Stomach smooth muscle (tissue), 2 donors: Measurements from ENCODE around the gene MED13L.

Source experiments
- H3K27ac ChIP-seq: one replicate; pipeline ENCODE4 v1.7.0; 2013; ENCODE audit warnings: mild to moderate bottlenecking, low read length, inconsistent platforms
- H3K27me3 ChIP-seq, 2 donors: one replicate each; pipeline ENCODE4 v1.7.0; 2013; ENCODE audit warnings: low read length in 2 of 2; ENCODE audit not compliant: insufficient read depth in 2 of 2, control insufficient read depth in 1 of 2
- H3K36me3 ChIP-seq, 2 donors: one replicate each; pipeline ENCODE4 v1.7.0; 2013; ENCODE audit warnings: low read length in 2 of 2; ENCODE audit not compliant: control insufficient read depth in 2 of 2, insufficient read depth in 2 of 2
- H3K4me1 ChIP-seq: one replicate; pipeline ENCODE4 v1.7.0; 2013; ENCODE audit warnings: low read length; ENCODE audit not compliant: control insufficient read depth, insufficient read depth
- H3K4me3 ChIP-seq, 2 donors: one replicate each; pipeline ENCODE4 v1.7.0; 2013; ENCODE audit warnings: low read length in 2 of 2
- H3K9ac ChIP-seq, 2 donors: one replicate each; pipeline ENCODE4 v1.7.0; 2013; ENCODE audit warnings: low read length in 2 of 2, mild to moderate bottlenecking in 1 of 2
- H3K9me3 ChIP-seq, 2 donors: one replicate each; pipeline ENCODE4 v1.7.0; 2013; ENCODE audit warnings: low read length in 2 of 2; ENCODE audit not compliant: control insufficient read depth in 2 of 2
- donor health status: healthy.
- donor health status: Pancreatic carcinoma.

Gene MED13L

GRCh38 chr12:116317986-116318575 lies 40.6 kb upstream of the MED13L start:
- peak overlapping the region; percentile 56 for H3K27ac ChIP-seq
- H3K4me1 ChIP-seq = peaks cover 31% of the 10 kb centered on the region
- H3K36me3 ChIP-seq = no peaks in the 10 kb centered on the region
- no peaks in the 10 kb centered on the region for H3K9me3 ChIP-seq
- peak overlapping the region; percentile 34 to 55 for H3K9ac ChIP-seq
- H3K27me3 ChIP-seq = no peaks in the 10 kb centered on the region
- peak overlapping the region; percentile 20 to 67 for H3K4me3 ChIP-seq

- H3K4me3 ChIP-seq = no peak overlapping the region
- H3K9me3 ChIP-seq = no peaks in the 10 kb centered on the region
- peaks cover 31% of the 10 kb centered on the region for H3K4me1 ChIP-seq
- no peaks in the 10 kb centered on the region for H3K27me3 ChIP-seq
- H3K9ac ChIP-seq = no peak overlapping the region
- no peak overlapping the region for H3K27ac ChIP-seq
- no peaks in the 10 kb centered on the region for H3K36me3 ChIP-seq
Observed at GRCh38 chr12:116317139-116317538, 39.6 kb upstream of the MED13L start.

- no peak overlapping the region for H3K4me3 ChIP-seq
- peaks cover 20% of the 10 kb centered on the region for H3K4me1 ChIP-seq
- H3K9ac ChIP-seq = no peak overlapping the region
- no peaks in the 10 kb centered on the region for H3K27me3 ChIP-seq
- no peak overlapping the region for H3K27ac ChIP-seq
- peaks cover under 1 to 2% of the 10 kb centered on the region in 2 donors for H3K9me3 ChIP-seq
- H3K36me3 ChIP-seq = no peaks in the 10 kb centered on the region
Observed at GRCh38 chr12:116314477-116314876, 37.0 kb upstream of the MED13L start.

- H3K27me3 ChIP-seq = no peaks in the 10 kb centered on the region
- H3K4me3 ChIP-seq = no peak overlapping the region
- H3K4me1 ChIP-seq = peaks cover 9% of the 10 kb centered on the region
- H3K9me3 ChIP-seq = peaks cover 2 to 3% of the 10 kb centered on the region in 2 donors
- no peak overlapping the region for H3K27ac ChIP-seq
- H3K9ac ChIP-seq = no peak overlapping the region
- no peaks in the 10 kb centered on the region for H3K36me3 ChIP-seq
Observed at GRCh38 chr12:116313194-116313927, 35.9 kb upstream of the MED13L start.

- Histone ChIP-seq H3K4me1 (no peaks in the 10 kb centered on the region), H3K9ac (no peak overlapping the region), H3K4me3 (no peak overlapping the region), H3K27me3 (no peaks in the 10 kb centered on the region), H3K9me3 (peaks cover 2 to 3% of the 10 kb centered on the region in 2 donors), H3K36me3 (no peaks in the 10 kb centered on the region), H3K27ac (no peak overlapping the region)
Observed at GRCh38 chr12:116310082-116310481, 32.6 kb upstream of the MED13L start.

- no peak overlapping the region for H3K9ac ChIP-seq
- no peaks in the 10 kb centered on the region for H3K36me3 ChIP-seq
- H3K4me1 ChIP-seq = no peaks in the 10 kb centered on the region
- H3K27ac ChIP-seq = no peak overlapping the region
- peaks cover 2 to 3% of the 10 kb centered on the region in 2 donors for H3K9me3 ChIP-seq
- H3K4me3 ChIP-seq = no peak overlapping the region
- H3K27me3 ChIP-seq = no peaks in the 10 kb centered on the region
Observed at GRCh38 chr12:116309343-116309742, 31.9 kb upstream of the MED13L start.

GRCh38 chr12:116308647-116309046 lies 31.2 kb upstream of the MED13L start:
- Histone ChIP-seq H3K4me3 (no peak overlapping the region), H3K9ac (no peak overlapping the region), H3K9me3 (peaks cover 2 to 3% of the 10 kb centered on the region in 2 donors), H3K36me3 (no peaks in the 10 kb centered on the region), H3K27me3 (no peaks in the 10 kb centered on the region), H3K27ac (no peak overlapping the region), H3K4me1 (no peaks in the 10 kb centered on the region)

- Histone ChIP-seq H3K4me3 (no peak overlapping the region), H3K27me3 (no peaks in the 10 kb centered on the region), H3K27ac (no peak overlapping the region), H3K36me3 (no peaks in the 10 kb centered on the region), H3K4me1 (no peaks in the 10 kb centered on the region), H3K9me3 (peaks cover 2 to 3% of the 10 kb centered on the region in 2 donors), H3K9ac (no peak overlapping the region)
Observed at GRCh38 chr12:116306968-116307367, 29.5 kb upstream of the MED13L start.

- Histone ChIP-seq H3K27me3 (no peaks in the 10 kb centered on the region), H3K36me3 (no peaks in the 10 kb centered on the region), H3K4me3 (no peak overlapping the region), H3K4me1 (no peaks in the 10 kb centered on the region), H3K9me3 (peaks cover 2 to 3% of the 10 kb centered on the region in 2 donors), H3K27ac (no peak overlapping the region), H3K9ac (no peak overlapping the region)
Observed at GRCh38 chr12:116306506-116306905, 29.0 kb upstream of the MED13L start.

GRCh38 chr12:116304621-116305020 lies 27.1 kb upstream of the MED13L start:
- Histone ChIP-seq H3K27me3 (no peaks in the 10 kb centered on the region), H3K4me3 (no peak overlapping the region), H3K36me3 (no peaks in the 10 kb centered on the region)

GRCh38 chr12:116303929-116304328 lies 26.4 kb upstream of the MED13L start:
- Histone ChIP-seq H3K9me3 (no peaks in the 10 kb centered on the region), H3K4me1 (peaks cover 17% of the 10 kb centered on the region), H3K36me3 (no peaks in the 10 kb centered on the region), H3K27ac (no peak overlapping the region), H3K27me3 (no peaks in the 10 kb centered on the region), H3K9ac (no peak overlapping the region), H3K4me3 (no peak overlapping the region)

More at GRCh38 chr12:116304621-116305020, 27.1 kb upstream of the MED13L start:
- no peak overlapping the region for H3K9ac ChIP-seq
- H3K27ac ChIP-seq = no peak overlapping the region
- H3K9me3 ChIP-seq = peaks cover 1 to 3% of the 10 kb centered on the region in 2 donors
- H3K4me1 ChIP-seq = peaks cover 10% of the 10 kb centered on the region
